Activated CD8-positive, alpha-beta T cell treated with anti-CD3 and anti-CD28 coated beads, Interleukin-2, amount 10 ng/mL, durations not matched to agents 7 days and 5 days (primary cell): ENCODE results near the gene ELK1. TPM values are rescaled to one million over a fixed set of nuclear protein-coding genes. Genes with fewer than 3 reads are reported as not detected.

Experiments used
- microRNA-seq: library from miRNA; unstranded; fragments of <30 nt; microRNA quantifications from one replicate; pipeline ENCODE4 v1.2.0, GENCODE V29; 2022
- total RNA-seq, 2 experiments: library from RNA; stranded (reverse); gene quantifications; one replicate each; pipeline ENCODE4 v1.2.3, GENCODE V29; 2021

The ELK1 gene
- total RNA-seq, 2 experiments from 2014 or later: 56.9 to 58.7 TPM

Small RNAs within 50 kb of the gene (microRNA-seq; reads per million reads assigned to microRNA genes)
- not detected for gene MIR4769

Other genes starting within 250 kb of the ELK1 start
- 10 to 100 TPM; 12.9 to 13.1 TPM for gene ZNF41, start 167.3 kb downstream of the ELK1 start, total RNA-seq
- gene ARAF, start 89.4 kb downstream of the ELK1 start, total RNA-seq: 10 to 100 TPM; 66.7 to 68.4 TPM
- gene TIMP1, start 68.1 kb downstream of the ELK1 start, total RNA-seq: 10 to 100 TPM; 58.7 to 68.5 TPM
- gene SYN1, start 30.7 kb downstream of the ELK1 start, total RNA-seq: under 1 TPM; 0.57 to 0.58 TPM
- 10 to 100 TPM; 11.5 to 13.1 TPM for gene CFP, start 20.6 kb downstream of the ELK1 start, total RNA-seq
- 100 to 1,000 TPM; 148 to 156 TPM for gene UXT, start 8.6 kb upstream of the ELK1 start, total RNA-seq
- gene ZNF81, start 186.3 kb upstream of the ELK1 start, total RNA-seq: 10 to 100 TPM in 1 of 2 experiments, 1 to 10 TPM in 1; 9.4 to 10.4 TPM